Gastroesophageal sphincter (tissue), 4 donors: ENCODE measurements around the gene PARN. TPM values are rescaled to one million over a fixed set of nuclear protein-coding genes. Genes with fewer than 3 reads are reported as not detected.

Experiments used
- ATAC-seq: fragments of 150-250 bp; one replicate; pipeline ENCODE4 v1.9.1; 2016; ENCODE audit warnings: mild to moderate bottlenecking, moderate library complexity
- H3K27ac ChIP-seq, 4 donors: fragments of 200-600 bp; sonication (generic) in 3 of 4; 1 replicate in 3 of 4; 2 replicates in 1 of 4; pipeline ENCODE4 v1.5.1; 2016 to 2019
- H3K27me3 ChIP-seq: fragments of 200-600 bp; sonication (generic); one replicate; pipeline ENCODE4 v1.5.1; 2019
- H3K36me3 ChIP-seq, 2 donors: fragments of 200-600 bp; sonication (generic); one replicate each; pipeline ENCODE4 v1.5.1; 2019; ENCODE audit warnings: control low read depth in 1 of 2
- H3K4me1 ChIP-seq, 3 donors: fragments of 200-600 bp; sonication (generic); 1 replicate in 2 of 3; 2 replicates in 1 of 3; pipeline ENCODE4 v1.5.1; 2016 to 2019; ENCODE audit warnings: control low read depth in 2 of 3
- H3K4me3 ChIP-seq, 2 donors: fragments of 200-600 bp; sonication (generic); one replicate each; pipeline ENCODE4 v1.5.1; 2019; ENCODE audit warnings: mild to moderate bottlenecking in 1 of 2, moderate library complexity in 1 of 2
- H3K9me3 ChIP-seq, 3 donors: fragments of 200-600 bp; sonication (generic); one replicate each; pipeline ENCODE4 v1.5.1; 2017 to 2019; ENCODE audit warnings: control low read depth in 2 of 3
- CTCF ChIP-seq, 4 experiments: fragments of 200-600 bp in 2 of 4; fragments of 450-650 bp in 2 of 4; sonication (generic) in 1 of 4; IDR thresholded peaks; one replicate each; pipeline ENCODE4 v1.5.1; 2017 to 2019; ENCODE audit warnings: antibody characterized with exemption in 4 of 4, mild to moderate bottlenecking in 2 of 4, moderate library complexity in 2 of 4
- EP300 ChIP-seq: sonication (generic); formaldehyde crosslinking; IDR thresholded peaks from one replicate; pipeline ENCODE4 v1.6.1; 2017; ENCODE audit warnings: antibody characterized with exemption, mild to moderate bottlenecking
- POLR2A ChIP-seq, 2 donors: fragments of 450-650 bp; IDR thresholded peaks; one replicate each; pipeline ENCODE4 v1.6.1; 2017; ENCODE audit warnings: antibody characterized with exemption in 2 of 2, mild to moderate bottlenecking in 2 of 2, moderate library complexity in 1 of 2
- POLR2AphosphoS5 ChIP-seq: sonication (generic); formaldehyde crosslinking; IDR thresholded peaks from one replicate; pipeline ENCODE4 v1.6.1; 2017; ENCODE audit warnings: antibody characterized with exemption
- WGBS, 2 donors: methylation state at CpG; one replicate each; pipeline ENCODE4 v1.1.5; 2018; ENCODE audit warnings: low coverage in 1 of 2; 5-methylcytosine and 5-hydroxymethylcytosine counted together
- total RNA-seq, 4 donors: library from RNA; depleted of rRNA; stranded (reverse); fragments of >200 nt; gene quantifications; one replicate each; pipeline ENCODE4 v1.1.0, GENCODE V29; 2016

PARN gene
- total RNA-seq, 4 donors from 2014 or later: 34.9 to 49.7 (median 40.0) TPM

GRCh38 chr16:14510939-14511799 is 118.9 kb downstream of the PARN start:
- ATAC-seq: no peak
- no peak overlapping the region for H3K27ac ChIP-seq

GRCh38 chr16:14510581-14510938 is 119.5 kb downstream of the PARN start:
- peaks cover 0 to 19% (median 5%) of the 10 kb centered on the region in 3 donors for H3K4me1 ChIP-seq
- TF ChIP-seq POLR2AphosphoS5 (no peak), POLR2A (IDR thresholded peaks at IDR 0.05) (no peak), CTCF (IDR thresholded peaks at IDR 0.05) (no peak), EP300 (no peak)
- no peak for ATAC-seq
- no peak overlapping the region for H3K4me3 ChIP-seq
- 83 to 86% methylated on average over 1 of the region's 2 CpGs for WGBS, 2 donors
- no peaks in the 10 kb centered on the region for H3K27me3 ChIP-seq
- no peaks in the 10 kb centered on the region for H3K36me3 ChIP-seq
- no peak overlapping the region for H3K27ac ChIP-seq
- H3K9me3 ChIP-seq: no peaks in the 10 kb centered on the region

More at GRCh38 chr16:14510939-14511799, 118.9 kb downstream of the PARN start:
- no peaks in the 10 kb centered on the region for H3K36me3 ChIP-seq
- no peaks in the 10 kb centered on the region for H3K27me3 ChIP-seq
- 66 to 85% methylated on average over 6 of the region's 6 CpGs for WGBS, 2 donors
- no peaks in the 10 kb centered on the region for H3K9me3 ChIP-seq
- TF ChIP-seq EP300 (no peak), CTCF (IDR thresholded peaks at IDR 0.05) (no peak), POLR2AphosphoS5 (no peak), POLR2A (IDR thresholded peaks at IDR 0.05) (no peak)
- H3K4me1 ChIP-seq: peaks cover 0 to 19% (median 5%) of the 10 kb centered on the region in 3 donors
- no peak overlapping the region for H3K4me3 ChIP-seq

- ATAC-seq: no peak
- no peak overlapping the region for H3K27ac ChIP-seq
- 83 to 93% methylated on average over 3 to 4 of the region's 4 CpGs for WGBS, 2 donors
Observed at GRCh38 chr16:14509675-14510132, 120.4 kb downstream of the PARN start.

GRCh38 chr16:14509055-14509454 is 121.0 kb downstream of the PARN start:
- Histone ChIP-seq H3K4me1 (peaks cover 0 to 19% (median 5%) of the 10 kb centered on the region in 3 donors), H3K9me3 (no peaks in the 10 kb centered on the region), H3K27me3 (no peaks in the 10 kb centered on the region), H3K27ac (no peak overlapping the region), H3K4me3 (no peak overlapping the region), H3K36me3 (no peaks in the 10 kb centered on the region)
- no peak for ATAC-seq
- TF ChIP-seq CTCF (IDR thresholded peaks at IDR 0.05) (no peak), POLR2A (IDR thresholded peaks at IDR 0.05) (no peak), POLR2AphosphoS5 (no peak), EP300 (no peak)
- 75 to 95% methylated on average over 4 of the region's 4 CpGs for WGBS, 2 donors

More at GRCh38 chr16:14509675-14510132, 120.4 kb downstream of the PARN start:
- Histone ChIP-seq H3K9me3 (no peaks in the 10 kb centered on the region), H3K4me1 (peaks cover 0 to 19% (median 5%) of the 10 kb centered on the region in 3 donors), H3K27me3 (no peaks in the 10 kb centered on the region), H3K4me3 (no peak overlapping the region), H3K36me3 (no peaks in the 10 kb centered on the region)
- no peak for TF ChIP-seq POLR2A (IDR thresholded peaks at IDR 0.05)
- TF ChIP-seq EP300: no peak
- TF ChIP-seq CTCF (IDR thresholded peaks at IDR 0.05): no peak
- no peak for TF ChIP-seq POLR2AphosphoS5

GRCh38 chr16:14505846-14506245 is 124.2 kb downstream of the PARN start:
- Histone ChIP-seq H3K9me3 (no peaks in the 10 kb centered on the region), H3K36me3 (no peaks in the 10 kb centered on the region), H3K27me3 (no peaks in the 10 kb centered on the region), H3K4me3 (no peak overlapping the region), H3K4me1 (peaks cover 10 to 41% (median 22%) of the 10 kb centered on the region in 3 donors), H3K27ac (no peak overlapping the region)
- WGBS, 2 donors: 48 to 81% methylated on average over 2 of the region's 2 CpGs
- TF ChIP-seq POLR2AphosphoS5 (no peak), CTCF (IDR thresholded peaks at IDR 0.05) (no peak), EP300 (no peak), POLR2A (IDR thresholded peaks at IDR 0.05) (no peak)
- ATAC-seq: no peak
